WERI-Rb-1 (cell line): ENCODE results near the gene TMEM161B.
A peak's percentile ranks its signal among the peaks of the same experiment; 100 is the strongest.
"Not testable (repeated sequence)": the region's sequence is repeated elsewhere in the genome, so short reads cannot be mapped to it uniquely, and the experiment has no call there.

Experiments
- DNase-seq: peaks from one replicate; pipeline ENCODE4 v3.0.0-alpha.2; 2020
- H3K27ac ChIP-seq: fragments of 250-450 bp; sonication (Bioruptor Pico); 2 replicates; pipeline ENCODE4 v1.5.1; 2020; ENCODE audit warnings: mild to moderate bottlenecking, moderate library complexity
- H3K27me3 ChIP-seq: fragments of 250-450 bp; sonication (Bioruptor Pico); 2 replicates; pipeline ENCODE4 v1.5.1; 2021; ENCODE audit warnings: mild to moderate bottlenecking, low read depth, moderate library complexity; ENCODE audit not compliant: insufficient read depth, severe bottlenecking
- H3K36me3 ChIP-seq: fragments of 250-450 bp; sonication (Bioruptor Pico); 2 replicates; pipeline ENCODE4 v1.5.1; 2020; ENCODE audit warnings: mild to moderate bottlenecking, moderate library complexity
- H3K4me3 ChIP-seq: 2 replicates; pipeline ENCODE4 v1.5.1; 2011; ENCODE audit warnings: low read depth, mild to moderate bottlenecking, control low read depth, low read length
- H3K9me3 ChIP-seq: fragments of 250-450 bp; sonication (Bioruptor Pico); 2 replicates; pipeline ENCODE4 v1.5.1; 2021; ENCODE audit warnings: mild to moderate bottlenecking, moderate library complexity; ENCODE audit not compliant: severe bottlenecking
- TF ChIP-seq, protein P1 (sequence below): IDR thresholded peaks from 2 replicates; pipeline ENCODE4 v1.5.1; 2011; ENCODE audit warnings: low read depth, mild to moderate bottlenecking, control low read depth, inconsistent platforms, low read length

Gene TMEM161B

GRCh38 chr5:88190106-88190834, 78.4 kb downstream of the TMEM161B start:
- TF ChIP-seq, protein P1, sequence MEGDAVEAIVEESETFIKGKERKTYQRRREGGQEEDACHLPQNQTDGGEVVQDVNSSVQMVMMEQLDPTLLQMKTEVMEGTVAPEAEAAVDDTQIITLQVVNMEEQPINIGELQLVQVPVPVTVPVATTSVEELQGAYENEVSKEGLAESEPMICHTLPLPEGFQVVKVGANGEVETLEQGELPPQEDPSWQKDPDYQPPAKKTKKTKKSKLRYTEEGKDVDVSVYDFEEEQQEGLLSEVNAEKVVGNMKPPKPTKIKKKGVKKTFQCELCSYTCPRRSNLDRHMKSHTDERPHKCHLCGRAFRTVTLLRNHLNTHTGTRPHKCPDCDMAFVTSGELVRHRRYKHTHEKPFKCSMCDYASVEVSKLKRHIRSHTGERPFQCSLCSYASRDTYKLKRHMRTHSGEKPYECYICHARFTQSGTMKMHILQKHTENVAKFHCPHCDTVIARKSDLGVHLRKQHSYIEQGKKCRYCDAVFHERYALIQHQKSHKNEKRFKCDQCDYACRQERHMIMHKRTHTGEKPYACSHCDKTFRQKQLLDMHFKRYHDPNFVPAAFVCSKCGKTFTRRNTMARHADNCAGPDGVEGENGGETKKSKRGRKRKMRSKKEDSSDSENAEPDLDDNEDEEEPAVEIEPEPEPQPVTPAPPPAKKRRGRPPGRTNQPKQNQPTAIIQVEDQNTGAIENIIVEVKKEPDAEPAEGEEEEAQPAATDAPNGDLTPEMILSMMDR, result peak; percentile 11; the same call in 1 of the 2 replicates

DNA sequence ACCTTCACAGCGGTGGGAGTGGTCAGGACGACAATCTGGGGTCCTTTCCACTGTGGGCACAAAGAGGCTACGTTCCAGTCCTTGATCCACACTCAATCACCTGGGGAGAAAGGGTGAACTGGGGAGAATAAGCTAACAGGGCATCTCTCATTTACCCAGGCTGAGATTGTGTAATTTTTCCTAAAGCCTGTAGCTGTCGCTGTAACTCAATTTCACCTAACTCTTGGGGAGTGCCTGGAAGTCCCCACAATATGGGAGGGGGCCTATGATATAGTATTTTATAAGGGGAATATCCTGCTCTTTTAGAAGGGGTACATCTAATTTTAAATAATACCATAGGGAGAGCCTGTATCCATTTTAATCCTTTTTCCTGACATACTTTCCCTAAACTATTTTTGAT, 79.2 kb downstream of the TMEM161B start:
- H3K27me3 ChIP-seq, H3K9me3 ChIP-seq, H3K27ac ChIP-seq, DNase-seq, H3K36me3 ChIP-seq, H3K4me3 ChIP-seq: not testable (repeated sequence)

More at GRCh38 chr5:88190106-88190834, 78.4 kb downstream of the TMEM161B start:
- DNase-seq, result no peak
- peaks cover 5% of the 10 kb centered on the region for H3K9me3 ChIP-seq
- no peaks in the 10 kb centered on the region for H3K27me3 ChIP-seq
- no peak overlapping the region for H3K4me3 ChIP-seq
- no peak overlapping the region for H3K27ac ChIP-seq
- peaks cover 8% of the 10 kb centered on the region for H3K36me3 ChIP-seq

DNA sequence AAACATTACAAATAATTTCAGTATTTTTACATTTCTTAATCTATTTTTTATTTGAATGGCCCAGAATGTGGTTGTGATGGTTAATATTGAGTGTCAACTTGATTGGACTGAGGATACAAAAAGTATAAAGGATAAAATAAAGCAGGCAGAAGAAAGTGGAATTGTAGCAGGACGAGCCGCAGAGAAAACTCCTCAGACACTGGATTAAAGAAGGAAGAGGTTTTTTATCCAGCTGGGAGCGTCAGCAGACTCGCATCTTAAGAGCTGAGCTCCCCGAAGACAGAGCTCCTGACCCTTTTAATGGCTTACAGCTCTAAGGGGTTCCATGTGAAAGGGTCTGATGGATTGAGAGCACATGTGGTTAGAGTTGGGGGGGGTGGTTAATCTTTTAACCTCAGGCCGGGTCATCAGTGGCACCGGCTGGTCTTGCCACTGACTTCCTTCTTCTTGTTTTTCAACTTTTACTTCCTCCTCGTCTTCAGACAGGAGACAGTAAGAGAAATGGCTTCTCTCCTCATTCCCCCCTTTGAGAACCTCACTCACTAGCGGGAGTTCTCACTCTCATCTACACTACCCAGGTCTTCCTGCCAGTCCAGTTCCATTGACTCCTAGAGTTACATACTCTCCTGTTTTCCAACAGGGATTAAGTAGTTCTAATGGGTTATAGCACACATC, 80.0 kb downstream of the TMEM161B start:
- TF ChIP-seq, protein P1, result no peak
- H3K27ac ChIP-seq, result no peak overlapping the region
- H3K9me3 ChIP-seq, result peaks cover 5% of the 10 kb centered on the region
- H3K36me3 ChIP-seq, result no peaks in the 10 kb centered on the region
- no peaks in the 10 kb centered on the region for H3K27me3 ChIP-seq
- DNase-seq, result no peak
- no peak overlapping the region for H3K4me3 ChIP-seq

GRCh38 chr5:88183255-88183654, 85.4 kb downstream of the TMEM161B start:
- TF ChIP-seq, protein P1, result no peak
- H3K9me3 ChIP-seq, result no peaks in the 10 kb centered on the region

GRCh38 chr5:88177486-88177885, 91.2 kb downstream of the TMEM161B start:
- not testable (repeated sequence) for H3K36me3 ChIP-seq, DNase-seq, H3K27ac ChIP-seq, H3K4me3 ChIP-seq, H3K9me3 ChIP-seq, H3K27me3 ChIP-seq

More at GRCh38 chr5:88183255-88183654, 85.4 kb downstream of the TMEM161B start:
- Histone ChIP-seq H3K27ac (no peak overlapping the region), H3K27me3 (no peaks in the 10 kb centered on the region), H3K36me3 (no peaks in the 10 kb centered on the region), H3K4me3 (no peak overlapping the region)
- no peak for DNase-seq

DNA sequence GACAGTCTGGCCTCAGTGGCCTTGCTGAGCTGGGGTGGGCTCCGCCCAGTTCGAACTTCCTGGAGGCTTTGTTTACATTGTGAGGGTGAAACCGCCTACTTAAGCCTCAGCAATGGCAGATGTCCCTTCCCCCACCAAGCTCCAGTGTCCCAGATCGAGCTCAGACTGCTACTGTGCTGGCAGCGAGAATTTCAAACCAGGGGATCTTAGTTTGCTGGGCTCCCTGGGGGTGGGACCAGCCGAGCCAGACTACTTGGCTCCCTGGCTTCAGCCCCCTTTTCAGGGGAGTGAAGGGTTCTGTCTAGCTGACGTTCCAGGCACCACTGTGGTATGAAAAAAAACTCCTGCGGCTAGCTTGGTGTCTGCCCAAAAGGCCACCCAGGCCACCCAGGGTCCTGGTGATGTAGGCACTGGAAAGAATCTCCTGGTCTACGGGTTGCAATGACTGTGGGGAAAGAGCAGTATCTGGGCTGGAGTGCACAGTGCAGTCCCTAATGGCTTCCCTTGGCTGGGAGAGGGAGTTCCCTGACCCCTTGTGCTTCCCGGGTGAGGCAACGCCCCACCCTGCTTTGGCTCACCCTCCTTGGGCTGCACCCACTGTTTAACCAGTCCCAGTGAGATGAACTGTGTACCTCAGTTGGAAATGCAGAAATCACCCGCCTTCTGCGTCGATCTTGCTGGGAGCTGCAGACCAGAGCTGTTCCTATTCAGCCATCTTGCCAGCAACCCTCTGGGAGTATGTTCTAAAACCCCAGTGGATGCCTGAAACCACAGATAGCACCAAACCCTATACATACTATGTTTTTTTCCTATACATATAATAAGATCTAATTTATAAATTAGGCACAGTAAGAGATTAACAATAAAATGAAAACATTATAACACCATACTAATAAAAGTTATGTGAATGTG, 95.5 kb downstream of the TMEM161B start:
- no peak overlapping the region for H3K4me3 ChIP-seq
- peaks cover 8% of the 10 kb centered on the region for H3K9me3 ChIP-seq
- no peaks in the 10 kb centered on the region for H3K36me3 ChIP-seq
- peak overlapping the region; percentile 40; the same call in 1 of the 2 replicates for H3K27ac ChIP-seq
- TF ChIP-seq, protein P1, result no peak
- H3K27me3 ChIP-seq, result no peaks in the 10 kb centered on the region
- DNase-seq, result peak; percentile 56
